GM19455 (cell line): ENCODE results near the gene SLC2A1.
"Not testable (repeated sequence)": the region's sequence is repeated elsewhere in the genome, so short reads cannot be mapped to it uniquely, and the experiment has no call there.

Experiments used
- ATAC-seq: cut with Tn5 transposase; IDR thresholded peaks from one replicate; pipeline ENCODE4 v1.9.1; 2021; ENCODE audit not compliant: unreplicated experiment

SLC2A1 gene

DNA sequence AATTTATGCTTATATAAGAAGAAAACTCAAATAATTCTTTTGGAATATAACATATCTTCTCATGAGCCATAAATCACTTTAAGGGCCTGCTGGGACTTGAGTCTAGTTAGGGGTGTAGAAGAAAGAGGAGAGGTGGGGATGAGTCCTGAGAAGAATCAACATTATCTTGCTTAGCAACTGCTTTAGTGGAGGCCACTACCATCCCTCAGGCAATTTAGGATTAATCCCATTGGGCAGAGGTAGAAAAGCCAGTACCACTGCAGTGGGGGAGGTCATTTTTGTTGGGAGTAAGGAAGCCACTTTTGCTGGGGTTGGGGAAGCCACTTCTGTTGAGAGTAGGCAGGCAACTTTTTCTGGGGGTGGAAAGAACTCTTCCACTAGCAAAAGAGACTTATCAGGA, 47.7 kb downstream of the SLC2A1 start:
- ATAC-seq, result no peak

DNA sequence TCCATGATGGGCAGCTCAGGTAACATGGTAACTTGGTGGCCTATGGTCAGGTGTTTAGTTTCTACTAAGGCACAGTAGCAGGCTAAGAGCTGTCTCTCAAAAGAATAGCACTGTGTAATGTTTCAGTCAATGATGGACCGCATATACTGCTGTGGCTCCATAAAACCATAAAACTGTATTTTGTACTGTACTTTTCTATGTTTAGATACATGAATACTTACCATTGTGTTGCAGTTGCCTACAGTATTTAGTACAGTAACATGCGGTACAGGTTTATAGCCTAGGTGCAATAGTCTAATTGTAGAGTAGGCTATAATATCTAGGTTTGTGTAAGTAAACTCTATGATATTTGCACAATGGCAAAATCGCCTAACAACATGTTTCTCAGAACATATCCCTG, 50.6 kb downstream of the SLC2A1 start:
- no peak for ATAC-seq

DNA sequence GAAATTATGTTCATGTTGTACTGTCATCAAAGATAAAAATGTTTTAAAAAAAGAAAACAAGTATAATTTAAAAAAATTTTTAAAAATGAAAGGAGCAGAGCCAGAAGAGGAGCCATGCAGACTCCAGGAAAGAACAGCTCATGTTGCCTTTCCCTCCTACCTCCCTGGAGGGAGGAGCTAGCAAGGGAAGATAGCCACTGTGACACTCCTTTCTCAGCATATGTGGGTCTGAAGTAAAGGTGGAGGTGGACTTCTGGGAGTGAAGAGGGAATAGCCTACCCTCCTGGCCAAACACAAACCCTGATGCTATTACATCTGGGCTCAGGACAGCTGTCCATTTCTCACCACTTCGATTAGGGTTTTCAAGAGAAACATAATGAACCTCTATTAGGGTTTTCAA, 54.2 kb downstream of the SLC2A1 start:
- ATAC-seq, result no peak

DNA sequence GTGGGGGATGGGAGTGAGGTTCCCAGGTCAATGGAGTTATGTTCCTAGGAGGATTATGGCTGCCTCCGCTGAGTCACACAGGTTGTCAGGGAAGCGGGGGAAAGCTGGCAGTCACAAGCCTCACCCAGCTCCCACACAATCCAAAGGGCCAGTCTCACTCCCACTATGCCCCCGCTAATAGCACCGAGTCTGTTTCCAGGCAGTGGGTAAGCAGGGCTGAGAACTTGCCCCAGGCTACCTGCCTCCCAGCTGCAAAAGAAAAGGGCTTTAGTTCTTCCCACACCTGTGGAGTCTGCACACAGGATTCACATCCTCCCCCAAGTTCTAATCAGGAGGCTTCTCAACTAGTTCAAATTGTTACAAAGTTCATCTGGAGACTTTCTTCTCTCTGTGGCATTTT, 58.7 kb downstream of the SLC2A1 start:
- ATAC-seq, result not testable (repeated sequence)

DNA sequence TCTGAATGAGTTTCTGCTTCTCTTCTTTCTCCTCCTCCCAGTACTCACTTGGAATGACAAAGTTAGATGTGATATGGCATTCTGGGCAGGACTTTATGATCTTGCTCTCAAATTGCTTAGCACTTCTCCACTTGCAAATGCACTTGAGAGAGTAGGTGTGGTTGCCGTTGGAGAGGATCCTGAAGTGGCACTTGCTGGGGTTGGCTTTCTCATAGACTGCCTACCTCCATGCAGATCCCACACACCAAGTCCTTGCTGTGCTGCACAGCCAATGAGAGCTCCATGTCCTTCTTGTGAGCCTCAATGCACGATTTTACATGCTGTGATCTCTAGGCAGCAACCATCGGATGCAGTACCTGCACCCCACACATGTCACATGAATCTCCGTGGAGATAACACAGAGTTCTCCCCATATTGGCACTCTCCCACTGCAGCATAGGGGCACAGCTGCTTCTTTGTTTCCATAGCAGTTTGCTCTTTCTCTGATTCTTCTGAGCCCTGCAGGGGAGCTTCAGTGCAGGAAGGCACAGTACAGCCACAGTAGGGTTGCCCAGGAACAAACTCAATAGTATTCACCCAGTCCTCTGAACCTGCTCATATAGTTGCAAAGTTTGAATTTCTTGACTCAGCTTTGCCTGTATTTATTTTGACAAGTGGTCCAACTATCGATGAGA, 67.1 kb downstream of the SLC2A1 start:
- ATAC-seq, result no peak

DNA sequence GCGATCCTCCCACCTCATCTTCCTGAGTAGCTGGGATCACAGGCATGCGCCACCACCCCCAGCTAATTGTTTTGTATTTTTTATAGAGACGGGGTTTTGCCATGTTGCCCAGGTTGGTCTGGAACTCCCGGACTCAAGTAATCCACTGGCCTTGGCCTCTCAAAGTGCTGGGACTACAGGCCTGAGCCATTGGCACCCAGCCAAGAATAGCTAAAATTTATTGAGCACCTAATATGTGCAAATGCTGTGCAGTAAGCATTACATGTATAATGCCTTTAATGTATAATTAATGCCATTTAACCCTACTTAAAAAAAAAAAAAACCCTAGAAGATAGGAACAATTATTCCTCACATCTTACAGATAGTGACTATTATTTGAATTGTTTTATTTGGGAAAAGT, 69.4 kb downstream of the SLC2A1 start:
- ATAC-seq, result no peak

DNA sequence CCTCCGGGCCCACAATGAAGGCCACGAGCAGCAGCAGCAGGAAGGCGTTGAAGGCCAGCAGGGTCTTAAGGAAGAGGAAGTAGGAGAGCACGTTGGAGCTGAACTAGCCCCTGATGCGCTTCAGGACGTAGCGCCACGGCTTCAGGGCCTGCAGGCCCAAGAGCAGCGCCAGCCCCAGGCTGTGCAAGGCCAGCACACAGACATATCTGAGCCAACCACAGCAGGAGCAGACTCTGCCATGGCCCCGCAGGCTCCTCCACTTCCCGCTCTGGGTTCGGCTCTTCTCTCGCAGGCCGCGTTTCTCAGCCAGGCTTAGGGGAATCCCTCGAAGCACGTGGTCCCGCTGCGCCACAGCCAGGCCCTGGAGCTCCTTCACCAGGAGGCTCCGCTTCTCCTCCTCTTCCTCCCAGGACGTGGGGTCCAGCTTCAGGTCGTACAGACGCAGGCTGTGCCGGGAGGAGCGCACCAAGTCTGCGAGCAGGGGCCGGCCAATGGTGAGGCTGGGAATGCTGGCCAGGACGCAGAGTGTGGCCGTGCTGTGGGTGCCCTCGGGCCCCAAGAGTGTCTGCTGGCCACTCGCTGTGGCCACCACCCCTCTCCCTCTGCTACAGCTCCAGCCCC, 70.5 kb downstream of the SLC2A1 start:
- ATAC-seq, result no peak

DNA sequence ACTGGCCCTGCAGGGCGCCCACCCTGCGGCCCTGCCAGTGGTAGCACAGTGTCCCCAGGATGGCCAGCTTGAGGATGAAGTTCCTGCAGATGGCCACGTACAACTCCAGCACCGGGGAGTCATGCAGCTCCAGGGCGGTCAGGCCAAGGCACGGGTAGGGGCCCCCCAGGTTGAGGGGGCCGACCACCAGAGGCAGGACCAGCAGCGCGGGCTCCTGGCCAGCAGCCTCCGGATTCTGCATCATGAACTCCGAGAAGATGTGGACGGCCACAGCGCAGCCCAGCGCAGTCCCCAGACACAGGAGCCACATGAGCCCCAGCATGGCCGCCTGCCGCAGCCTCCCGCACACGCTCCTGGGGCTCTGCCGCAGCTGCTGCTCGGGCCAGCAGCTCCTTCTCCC, 71.3 kb downstream of the SLC2A1 start:
- no peak for ATAC-seq

DNA sequence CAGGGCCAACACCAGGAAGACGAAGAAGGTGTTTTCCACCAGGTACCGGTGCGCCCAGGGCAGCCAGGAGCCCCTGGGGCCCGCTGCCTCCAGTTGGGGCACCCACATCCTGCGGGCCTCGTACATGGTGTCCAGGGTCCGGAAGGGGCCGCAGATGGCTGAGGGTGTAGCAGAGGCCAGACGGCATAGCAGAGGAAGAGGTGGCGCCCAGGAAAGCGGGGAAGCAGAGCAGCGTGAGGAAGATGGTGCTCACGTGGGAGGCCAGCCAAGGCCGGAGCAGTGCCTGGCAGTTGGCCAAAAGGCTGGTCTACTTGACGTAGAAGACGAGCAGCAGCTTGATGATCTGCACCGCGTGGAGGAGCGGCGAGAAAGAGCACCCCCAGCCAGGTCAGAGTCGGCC, 71.9 kb downstream of the SLC2A1 start:
- ATAC-seq, result no peak

DNA sequence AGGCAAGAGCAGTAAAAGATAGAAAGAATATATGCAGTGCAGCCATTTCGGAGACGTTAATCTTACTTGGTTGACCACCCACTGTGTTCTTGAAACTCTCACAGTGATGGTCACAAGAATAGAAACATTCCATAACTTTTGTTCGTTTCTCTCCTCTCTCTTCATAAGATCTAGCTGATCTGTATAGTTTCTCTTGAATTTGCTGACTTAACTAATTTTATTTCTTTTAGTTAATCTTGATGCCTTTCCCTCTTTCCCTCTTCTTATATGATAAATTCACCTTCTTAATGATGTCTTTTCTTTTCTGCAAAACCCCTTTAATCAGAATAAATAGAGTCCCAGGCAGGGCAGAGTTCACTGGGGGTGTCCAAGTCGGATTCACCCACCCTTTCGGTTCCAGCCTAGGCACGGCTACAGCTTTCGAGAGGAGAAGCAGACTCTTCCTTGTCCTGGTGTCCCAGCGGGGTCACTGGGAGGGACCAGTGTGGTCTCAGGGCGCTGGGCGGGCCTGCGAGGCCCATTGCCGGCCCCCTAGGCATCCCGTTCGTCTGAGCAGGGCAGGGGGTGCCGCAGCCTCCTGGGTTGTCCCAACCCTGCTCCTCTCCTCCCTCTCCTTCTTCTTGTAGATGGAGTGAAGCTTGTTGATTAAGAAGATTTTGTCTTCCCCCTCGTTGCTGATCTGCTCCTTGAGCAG, 72.5 kb downstream of the SLC2A1 start:
- ATAC-seq, result no peak

DNA sequence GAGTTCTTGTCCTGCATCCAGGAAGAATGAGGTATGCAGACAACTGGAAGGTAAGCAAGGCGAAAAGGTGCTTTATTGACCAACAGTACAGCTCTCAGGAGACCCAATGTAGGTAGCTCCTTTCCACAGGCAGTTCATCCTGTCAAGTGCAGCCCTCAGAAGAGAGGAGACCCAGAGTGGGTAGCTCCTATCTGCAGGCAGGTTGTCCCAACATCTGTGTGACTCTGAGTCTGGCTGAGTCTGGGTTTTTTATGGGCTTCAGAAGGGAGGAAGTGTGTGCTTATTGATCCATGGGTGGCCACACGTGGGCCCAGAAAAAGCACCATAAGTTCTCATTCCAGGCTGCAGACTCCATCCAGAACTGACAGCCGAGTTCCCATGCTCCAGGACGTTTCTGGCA, 78.3 kb downstream of the SLC2A1 start:
- ATAC-seq, result no peak

DNA sequence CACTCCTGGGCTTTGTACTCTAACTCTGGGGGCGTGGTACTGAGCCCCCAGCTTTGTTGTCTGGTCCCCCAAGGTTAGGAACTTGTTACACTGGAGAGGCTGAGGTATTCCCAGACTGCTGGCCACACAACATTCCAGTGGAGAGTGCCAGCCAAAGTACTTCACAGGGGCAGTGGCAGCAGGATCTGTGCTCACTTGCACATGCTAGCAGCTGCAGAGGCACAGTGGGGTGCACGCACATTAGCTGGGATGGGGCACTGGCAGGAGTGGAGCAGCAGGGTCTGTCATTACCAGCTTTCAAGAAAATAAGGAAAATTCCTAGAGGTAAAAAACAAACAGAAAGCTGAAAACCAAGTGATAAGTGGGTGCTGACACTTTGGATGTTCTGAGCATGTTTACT, 81.3 kb downstream of the SLC2A1 start:
- no peak for ATAC-seq

DNA sequence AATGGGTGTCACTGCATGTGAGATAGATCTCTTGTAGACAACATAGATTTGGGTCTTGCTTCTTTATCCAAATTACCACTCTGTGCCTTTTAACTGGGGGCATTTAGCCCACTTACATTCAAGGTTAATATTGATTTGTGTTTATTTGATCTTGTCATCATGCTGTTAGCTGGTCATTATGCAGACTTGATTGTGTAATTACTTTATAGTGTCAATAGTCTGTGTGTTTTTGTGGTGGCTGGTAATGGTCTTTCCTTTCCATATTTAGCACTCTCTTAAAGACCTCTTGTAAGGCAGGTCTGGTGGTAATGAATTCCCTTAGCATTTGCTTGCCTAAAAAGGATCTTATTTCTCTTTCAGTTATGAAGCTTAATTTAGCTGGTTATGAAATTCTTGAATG, 82.7 kb downstream of the SLC2A1 start:
- ATAC-seq, result no peak
